Loucy (cell line): ENCODE data around the gene GPR137.
A peak's percentile ranks its signal among the peaks of the same experiment; 100 is the strongest.

Experiments used
- H2AFZ ChIP-seq: fragments of 200-600 bp; sonication (generic); 2 replicates; pipeline ENCODE4 v1.6.0; 2016; ENCODE audit warnings: antibody characterized with exemption, mild to moderate bottlenecking, low read length, moderate library complexity
- H3F3A ChIP-seq: fragments of 200-600 bp; 2 replicates; pipeline ENCODE4 v1.6.0; 2016; ENCODE audit warnings: antibody characterized with exemption, low read depth, mild to moderate bottlenecking
- H3K27me3 ChIP-seq: fragments of 200-600 bp; sonication (generic); 2 replicates; pipeline ENCODE4 v1.6.1; 2014; ENCODE audit warnings: low read length, mild to moderate bottlenecking; ENCODE audit not compliant: insufficient read depth, poor library complexity, severe bottlenecking
- H3K36me3 ChIP-seq: fragments of 200-600 bp; sonication (generic); 2 replicates; pipeline ENCODE4 v1.6.1; 2016; ENCODE audit warnings: low read length; ENCODE audit not compliant: insufficient read depth
- H3K4me1 ChIP-seq: fragments of 200-600 bp; sonication (generic); 2 replicates; pipeline ENCODE4 v1.5.1; 2014; ENCODE audit warnings: low read length, mild to moderate bottlenecking; ENCODE audit not compliant: insufficient read depth, poor library complexity, severe bottlenecking
- H3K4me2 ChIP-seq: fragments of 200-600 bp; sonication (generic); 2 replicates; pipeline ENCODE4 v1.6.0; 2014; ENCODE audit warnings: antibody characterized with exemption, low read length, low read depth, mild to moderate bottlenecking; ENCODE audit not compliant: poor library complexity, severe bottlenecking
- H3K4me3 ChIP-seq: fragments of 200-600 bp; sonication (generic); 2 replicates; pipeline ENCODE4 v1.5.1; 2014; ENCODE audit warnings: low read length, mild to moderate bottlenecking, mixed read lengths; ENCODE audit not compliant: poor library complexity, severe bottlenecking
- H3K79me2 ChIP-seq: fragments of 200-600 bp; sonication (generic); 2 replicates; pipeline ENCODE4 v1.6.1; 2014; ENCODE audit warnings: low read length; ENCODE audit not compliant: insufficient read depth
- H3K9ac ChIP-seq: fragments of 200-600 bp; sonication (generic); 2 replicates; pipeline ENCODE4 v1.6.0; 2014; ENCODE audit warnings: mild to moderate bottlenecking, low read depth, low read length, moderate library complexity; ENCODE audit not compliant: poor library complexity, severe bottlenecking
- H3K9me2 ChIP-seq: fragments of 200-600 bp; sonication (generic); replicated peaks from 2 replicates; pipeline ENCODE4 v1.6.1; 2016; ENCODE audit warnings: low read depth, low read length, mixed read lengths
- H3K9me3 ChIP-seq: fragments of 200-600 bp; sonication (generic); 2 replicates; pipeline ENCODE4 v1.6.1; 2014; ENCODE audit warnings: mild to moderate bottlenecking, antibody characterized with exemption, low read length, low read depth; ENCODE audit not compliant: insufficient read depth
- H4K20me1 ChIP-seq: fragments of 200-600 bp; sonication (generic); 2 replicates; pipeline ENCODE4 v1.6.0; 2014; ENCODE audit warnings: antibody characterized with exemption, low read length, mild to moderate bottlenecking; ENCODE audit not compliant: insufficient read depth, poor library complexity, severe bottlenecking
- CTCF ChIP-seq: fragments of 200-600 bp; sonication (generic); conservative IDR thresholded peaks from 2 replicates; pipeline ENCODE4 v1.5.1; 2014; ENCODE audit warnings: mild to moderate bottlenecking, antibody characterized with exemption, low read length
- EZH2phosphoT487 ChIP-seq: fragments of 200-600 bp; IDR thresholded peaks from 2 replicates; pipeline ENCODE4 v1.6.1; 2018; ENCODE audit warnings: antibody characterized with exemption, mild to moderate bottlenecking, moderate library complexity, borderline replicate concordance

Gene GPR137

GRCh38 chr11:64267207-64267945 is 18.3 kb upstream of the GPR137 start:
- TF ChIP-seq EZH2phosphoT487 = no peak
- TF ChIP-seq CTCF = no peak
- Histone ChIP-seq H3K36me3 (no peaks in the 10 kb centered on the region), H3K9me3 (no peaks in the 10 kb centered on the region), H3K9ac (peak overlapping the region; percentile 87), H3K4me2 (peak overlapping the region; percentile 82), H3K9me2 (no peaks in the 10 kb centered on the region), H3F3A (peaks cover 6% of the 10 kb centered on the region; the same call in 1 of the 2 replicates), H3K4me1 (peaks cover 24% of the 10 kb centered on the region), H3K79me2 (no peaks in the 10 kb centered on the region; the same call in 1 of the 2 replicates), H3K27me3 (no peaks in the 10 kb centered on the region), H3K4me3 (no peak overlapping the region), H4K20me1 (no peaks in the 10 kb centered on the region), H2AFZ (no peak overlapping the region)

GRCh38 chr11:64268025-64268892 is 17.4 kb upstream of the GPR137 start:
- no peaks in the 10 kb centered on the region for H3K9me3 ChIP-seq
- no peaks in the 10 kb centered on the region for H4K20me1 ChIP-seq
- H2AFZ ChIP-seq = no peak overlapping the region
- no peaks in the 10 kb centered on the region; the same call in 1 of the 2 replicates for H3K79me2 ChIP-seq
- no peaks in the 10 kb centered on the region for H3K9me2 ChIP-seq
- peak overlapping the region; percentile 82 for H3K4me2 ChIP-seq
- H3F3A ChIP-seq = peaks cover 6% of the 10 kb centered on the region; the same call in 1 of the 2 replicates
- H3K27me3 ChIP-seq = no peaks in the 10 kb centered on the region
- no peak for TF ChIP-seq CTCF
- TF ChIP-seq EZH2phosphoT487 = no peak
- H3K36me3 ChIP-seq = no peaks in the 10 kb centered on the region
- peaks cover 27% of the 10 kb centered on the region for H3K4me1 ChIP-seq
- H3K9ac ChIP-seq = peak overlapping the region; percentile 87
- H3K4me3 ChIP-seq = peak overlapping the region; percentile 74

- Histone ChIP-seq H3K4me2 (peak overlapping the region; percentile 82), H3K9ac (peak overlapping the region; percentile 87), H2AFZ (peak overlapping the region; percentile 77), H3K79me2 (no peaks in the 10 kb centered on the region; the same call in 1 of the 2 replicates), H3K9me2 (no peaks in the 10 kb centered on the region), H3K36me3 (no peaks in the 10 kb centered on the region), H4K20me1 (no peaks in the 10 kb centered on the region), H3K27me3 (no peaks in the 10 kb centered on the region), H3K4me1 (peaks cover 27% of the 10 kb centered on the region), H3K4me3 (peak overlapping the region; percentile 74), H3K9me3 (no peaks in the 10 kb centered on the region), H3F3A (peaks cover 6% of the 10 kb centered on the region; the same call in 1 of the 2 replicates)
- TF ChIP-seq EZH2phosphoT487 (no peak), CTCF (no peak)
These were observed 16.6 kb upstream of the GPR137 start for GRCh38 chr11:64268893-64269539.
